Tibial artery (tissue), 4 donors: Measurements from ENCODE around the gene RASSF1.
A peak's percentile ranks its signal among the peaks of the same experiment; 100 is the strongest.

Experiments
- DNase-seq, 2 donors: peaks; one replicate each; pipeline ENCODE4 v3.0.0-alpha.2; 2019
- H3K27ac ChIP-seq, 2 donors: fragments of 200-600 bp; sonication (generic) in 1 of 2; 1 replicate in 1 of 2; 2 replicates in 1 of 2; pipeline ENCODE4 v1.5.1; 2018 to 2019; ENCODE audit warnings: mild to moderate bottlenecking in 1 of 2
- H3K27me3 ChIP-seq, 2 donors: fragments of 200-600 bp; sonication (generic) in 1 of 2; one replicate each; pipeline versions ENCODE4 v1.5.1 to v1.6.0; 2016 to 2019
- H3K36me3 ChIP-seq, 3 donors: fragments of 200-600 bp; sonication (generic) in 2 of 3; one replicate each; pipeline ENCODE4 v1.5.1; 2016 to 2019; ENCODE audit warnings: mild to moderate bottlenecking in 2 of 3
- H3K4me1 ChIP-seq, 4 donors: fragments of 200-600 bp; sonication (generic) in 2 of 4; 1 replicate in 3 of 4; 2 replicates in 1 of 4; pipeline ENCODE4 v1.5.1; 2016 to 2019
- H3K4me3 ChIP-seq, 2 donors: fragments of 200-600 bp; sonication (generic) in 1 of 2; 1 replicate in 1 of 2; 2 replicates in 1 of 2; pipeline ENCODE4 v1.5.1; 2018 to 2019; ENCODE audit warnings: mild to moderate bottlenecking in 2 of 2
- H3K9me3 ChIP-seq, 3 donors: fragments of 200-600 bp; sonication (generic) in 1 of 3; one replicate each; pipeline ENCODE4 v1.5.1; 2016 to 2019
- intact Hi-C: fragments of 100-400 bp; cut with DNase I; formaldehyde crosslinking; loops from one replicate; pipeline ENCODE4 v1.15.0; 2023; ENCODE audit warnings: low total_unique reads
- TF ChIP-seq, protein P1 (sequence below), 2 experiments: fragments of 200-600 bp in 1 of 2; fragments of 450-650 bp in 1 of 2; IDR thresholded peaks; one replicate each; pipeline ENCODE4 v1.5.1; 2017 to 2019; ENCODE audit warnings: antibody characterized with exemption in 2 of 2, mild to moderate bottlenecking in 1 of 2, moderate library complexity in 1 of 2

RASSF1 gene, protein sequence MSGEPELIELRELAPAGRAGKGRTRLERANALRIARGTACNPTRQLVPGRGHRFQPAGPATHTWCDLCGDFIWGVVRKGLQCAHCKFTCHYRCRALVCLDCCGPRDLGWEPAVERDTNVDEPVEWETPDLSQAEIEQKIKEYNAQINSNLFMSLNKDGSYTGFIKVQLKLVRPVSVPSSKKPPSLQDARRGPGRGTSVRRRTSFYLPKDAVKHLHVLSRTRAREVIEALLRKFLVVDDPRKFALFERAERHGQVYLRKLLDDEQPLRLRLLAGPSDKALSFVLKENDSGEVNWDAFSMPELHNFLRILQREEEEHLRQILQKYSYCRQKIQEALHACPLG

DNA sequence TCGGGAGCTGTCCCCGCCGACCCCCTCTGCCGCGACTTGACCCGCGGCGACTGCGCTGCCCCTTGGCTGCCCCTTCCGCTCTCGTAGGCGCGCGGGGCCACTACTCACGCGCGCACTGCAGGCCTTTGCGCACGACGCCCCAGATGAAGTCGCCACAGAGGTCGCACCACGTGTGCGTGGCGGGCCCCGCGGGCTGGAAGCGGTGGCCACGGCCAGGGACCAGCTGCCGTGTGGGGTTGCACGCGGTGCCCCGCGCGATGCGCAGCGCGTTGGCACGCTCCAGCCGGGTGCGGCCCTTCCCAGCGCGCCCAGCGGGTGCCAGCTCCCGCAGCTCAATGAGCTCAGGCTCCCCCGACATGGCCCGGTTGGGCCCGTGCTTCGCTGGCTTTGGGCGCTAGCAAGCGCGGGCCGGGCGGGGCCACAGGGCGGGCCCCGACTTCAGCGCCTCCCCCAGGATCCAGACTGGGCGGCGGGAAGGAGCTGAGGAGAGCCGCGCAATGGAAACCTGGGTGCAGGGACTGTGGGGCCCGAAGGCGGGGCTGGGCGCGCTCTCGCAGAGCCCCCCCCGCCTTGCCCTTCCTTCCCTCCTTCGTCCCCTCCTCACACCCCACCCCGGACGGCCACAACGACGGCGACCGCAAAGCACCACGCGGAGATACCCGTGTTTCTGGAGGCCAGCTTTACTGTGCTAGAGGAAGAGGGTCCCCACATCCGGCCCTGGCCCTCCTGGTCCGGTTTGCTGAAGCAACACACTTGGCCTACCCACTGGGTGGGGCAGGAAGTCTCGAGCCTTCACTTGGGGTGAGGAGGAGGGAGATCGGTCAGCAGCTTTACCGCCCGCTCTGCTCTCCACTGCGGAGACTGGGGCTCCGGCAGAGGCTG, at the start of gene RASSF1:
TSS of gene RASSF1 (minus strand) at position 389 of the 882 bp plus-strand sequence. CDS start at position 358, 31 bp downstream.
- peak; percentile 82 to 92 for DNase-seq
- H3K4me1 ChIP-seq: peaks cover 0 to 59% (median 44%) of the 10 kb centered on the region in 4 donors
- peak within 1 kb of the TSS; percentile 98 to 99 for H3K27ac ChIP-seq
- H3K9me3 ChIP-seq: no peaks in the 10 kb centered on the region
- TF ChIP-seq, protein P1, sequence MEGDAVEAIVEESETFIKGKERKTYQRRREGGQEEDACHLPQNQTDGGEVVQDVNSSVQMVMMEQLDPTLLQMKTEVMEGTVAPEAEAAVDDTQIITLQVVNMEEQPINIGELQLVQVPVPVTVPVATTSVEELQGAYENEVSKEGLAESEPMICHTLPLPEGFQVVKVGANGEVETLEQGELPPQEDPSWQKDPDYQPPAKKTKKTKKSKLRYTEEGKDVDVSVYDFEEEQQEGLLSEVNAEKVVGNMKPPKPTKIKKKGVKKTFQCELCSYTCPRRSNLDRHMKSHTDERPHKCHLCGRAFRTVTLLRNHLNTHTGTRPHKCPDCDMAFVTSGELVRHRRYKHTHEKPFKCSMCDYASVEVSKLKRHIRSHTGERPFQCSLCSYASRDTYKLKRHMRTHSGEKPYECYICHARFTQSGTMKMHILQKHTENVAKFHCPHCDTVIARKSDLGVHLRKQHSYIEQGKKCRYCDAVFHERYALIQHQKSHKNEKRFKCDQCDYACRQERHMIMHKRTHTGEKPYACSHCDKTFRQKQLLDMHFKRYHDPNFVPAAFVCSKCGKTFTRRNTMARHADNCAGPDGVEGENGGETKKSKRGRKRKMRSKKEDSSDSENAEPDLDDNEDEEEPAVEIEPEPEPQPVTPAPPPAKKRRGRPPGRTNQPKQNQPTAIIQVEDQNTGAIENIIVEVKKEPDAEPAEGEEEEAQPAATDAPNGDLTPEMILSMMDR (IDR thresholded peaks at IDR 0.05): no peak
- H3K4me3 ChIP-seq: peak within 1 kb of the TSS; percentile 55 to 62
- H3K27me3 ChIP-seq: no peaks in the 10 kb centered on the region
- intact Hi-C loops: loop anchor here (10.0 kb wide), 1 partner anchor 1634 kb away; the partner anchor contains the start of genes ABHD14A and ABHD14B
- H3K36me3 ChIP-seq: no peaks in the 10 kb centered on the region

DNA sequence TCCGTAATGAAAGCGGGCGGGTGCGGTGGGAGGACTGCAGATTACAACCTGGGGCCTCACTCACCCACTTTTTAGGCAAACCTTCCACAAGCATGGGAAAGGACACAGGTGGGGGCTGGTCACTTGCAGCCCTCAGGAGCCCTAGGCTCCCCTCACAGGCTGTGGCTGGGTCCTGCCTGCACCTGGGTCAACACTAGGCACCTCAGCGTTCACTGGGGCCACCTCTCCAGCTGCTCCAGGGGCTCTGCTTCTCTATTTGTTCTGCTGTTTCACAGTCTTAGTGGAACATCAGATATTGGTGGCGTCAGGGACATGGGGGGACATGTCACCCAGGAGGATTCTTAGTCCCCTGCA, 48.8 kb upstream of the RASSF1 start:
- DNase-seq: no peak
- Histone ChIP-seq H3K4me1 (peaks cover 0 to 36% (median 17%) of the 10 kb centered on the region in 4 donors), H3K27me3 (no peaks in the 10 kb centered on the region), H3K4me3 (no peak overlapping the region), H3K9me3 (no peaks in the 10 kb centered on the region), H3K36me3 (no peaks in the 10 kb centered on the region), H3K27ac (no peak overlapping the region)
- TF ChIP-seq, protein P1 (IDR thresholded peaks at IDR 0.05): no peak
- intact Hi-C loops: loop anchor here (2.0 kb wide), 1 partner anchor 73 kb away; no protein-coding TSS in a partner anchor

DNA sequence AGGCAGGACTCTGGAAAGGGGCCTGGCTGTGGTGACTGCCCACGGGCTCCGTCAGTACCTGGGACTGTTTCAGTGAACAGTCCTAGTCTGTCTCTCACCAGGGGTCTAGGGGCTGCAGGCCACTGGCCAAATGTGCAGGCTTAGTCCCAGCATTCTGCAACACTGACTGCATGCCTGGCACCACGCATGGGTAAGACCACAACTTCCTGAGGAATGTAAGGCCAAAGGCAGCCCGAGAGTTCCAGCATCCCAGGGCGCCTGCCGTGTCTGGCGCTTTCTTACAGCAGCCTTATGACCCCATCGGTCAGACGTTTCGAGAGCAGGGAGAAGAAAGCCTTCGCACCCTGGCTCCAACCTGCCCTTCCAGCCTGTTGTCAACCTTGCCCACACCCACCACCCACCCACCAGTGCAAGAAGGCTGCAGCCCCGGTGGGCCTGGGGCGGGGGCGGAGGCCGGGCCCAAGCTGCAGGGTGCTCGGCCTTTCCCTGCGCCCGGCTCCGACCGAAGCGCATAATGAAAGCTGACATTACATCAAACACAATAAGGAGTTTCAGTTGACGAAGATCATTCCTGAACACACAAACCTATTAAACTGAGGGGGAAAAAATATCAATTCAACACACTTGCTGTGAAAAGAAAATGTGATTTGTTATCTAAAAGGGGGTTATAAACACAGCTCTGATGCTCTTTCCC, 48.2 kb upstream of the RASSF1 start:
- Histone ChIP-seq H3K36me3 (no peaks in the 10 kb centered on the region), H3K4me3 (no peak overlapping the region), H3K27ac (no peak overlapping the region), H3K27me3 (no peaks in the 10 kb centered on the region), H3K9me3 (no peaks in the 10 kb centered on the region), H3K4me1 (peaks cover 0 to 36% (median 17%) of the 10 kb centered on the region in 4 donors)
- TF ChIP-seq, protein P1 (IDR thresholded peaks at IDR 0.05): no peak
- DNase-seq: no peak
- intact Hi-C loops: loop anchor here (2.0 kb wide), 1 partner anchor 74 kb away; no protein-coding TSS in a partner anchor

DNA sequence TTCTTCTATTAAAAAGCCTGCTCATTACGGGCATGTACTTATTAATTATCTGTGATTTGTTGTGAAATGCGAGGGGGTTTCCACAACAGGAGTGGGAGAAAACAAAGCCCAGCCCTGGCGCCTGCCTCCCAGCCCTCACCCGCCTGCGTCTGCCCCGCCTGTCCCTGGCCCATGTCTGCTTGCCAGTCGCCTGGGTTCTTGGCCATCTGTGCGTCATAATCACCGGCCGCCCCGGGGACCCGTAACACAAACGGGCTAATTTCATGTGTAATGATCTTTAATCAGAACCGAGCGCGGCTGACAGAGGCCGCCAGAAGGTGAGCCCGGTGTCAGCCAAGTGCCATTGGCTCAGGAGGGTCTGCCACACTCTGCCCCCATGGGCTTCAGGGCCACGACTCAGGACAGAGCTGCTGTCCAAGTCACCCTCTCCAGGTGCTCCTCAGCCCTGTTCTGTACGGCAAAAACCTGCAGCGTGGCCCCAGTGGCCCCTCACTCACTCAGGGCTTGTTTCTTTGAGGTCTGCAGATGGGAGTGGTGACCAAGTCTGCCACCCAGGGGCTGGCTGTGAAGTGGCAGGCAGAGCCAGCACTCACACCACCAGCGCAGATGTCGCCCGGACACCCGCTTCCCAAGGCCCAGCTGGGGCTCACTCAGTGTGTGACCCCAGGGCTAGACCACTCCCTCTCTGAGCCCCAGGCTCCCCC, 47.5 kb upstream of the RASSF1 start:
- H3K9me3 ChIP-seq: no peaks in the 10 kb centered on the region
- TF ChIP-seq, protein P1 (IDR thresholded peaks at IDR 0.05): no peak
- H3K27me3 ChIP-seq: no peaks in the 10 kb centered on the region
- H3K4me3 ChIP-seq: no peak overlapping the region
- H3K36me3 ChIP-seq: no peaks in the 10 kb centered on the region
- H3K27ac ChIP-seq: no peak overlapping the region
- H3K4me1 ChIP-seq: peaks cover 0 to 35% (median 20%) of the 10 kb centered on the region in 4 donors
- no peak for DNase-seq
- intact Hi-C loops: loop anchor here (2.0 kb wide), 1 partner anchor 75 kb away; no protein-coding TSS in a partner anchor

DNA sequence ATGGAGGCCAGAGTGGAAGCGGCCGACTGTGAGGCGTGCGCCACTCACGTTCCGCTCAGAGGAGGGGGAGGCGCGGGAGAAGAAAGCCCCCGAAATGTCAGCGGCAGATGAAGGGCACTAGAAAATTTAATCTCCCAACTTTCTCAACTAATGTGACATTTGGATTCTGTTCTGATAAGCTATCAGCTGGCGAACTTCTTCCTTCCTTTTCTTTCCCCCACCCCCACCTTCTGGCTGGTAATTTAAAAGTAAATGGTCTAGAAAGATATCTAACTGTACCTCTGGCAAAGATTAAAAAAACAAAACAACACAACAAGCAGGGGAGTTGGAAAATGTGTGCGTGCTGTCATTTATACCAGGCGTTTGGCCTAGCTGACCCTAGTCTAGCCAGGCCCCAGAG, 45.1 kb upstream of the RASSF1 start:
- Histone ChIP-seq H3K4me3 (no peak overlapping the region), H3K27ac (no peak overlapping the region), H3K9me3 (no peaks in the 10 kb centered on the region), H3K36me3 (no peaks in the 10 kb centered on the region), H3K4me1 (peaks cover 0 to 24% (median 19%) of the 10 kb centered on the region in 4 donors), H3K27me3 (no peaks in the 10 kb centered on the region)
- intact Hi-C loops: no loop called here
- TF ChIP-seq, protein P1 (IDR thresholded peaks at IDR 0.05): no peak
- no peak for DNase-seq
